GM23338 (cell line): ENCODE measurements around the gene ZNF664. TPM values are rescaled to one million over a fixed set of nuclear protein-coding genes. Genes with fewer than 3 reads are reported as not detected.

Experiments used
- ATAC-seq: fragments of 200-7000 bp; cut with Tn5 transposase; 3 replicates; pipeline ENCODE4 v1.9.1; 2020
- DNase-seq: peaks from one replicate; pipeline ENCODE4 v3.0.0-alpha.2; 2015; ENCODE audit warnings: low spot score
- H2AFZ ChIP-seq: fragments of 200-600 bp; sonication (generic); 2 replicates; pipeline ENCODE4 v1.8.0; 2016; ENCODE audit warnings: antibody characterized with exemption, mild to moderate bottlenecking, moderate library complexity
- H3F3A ChIP-seq: fragments of 200-600 bp; sonication (generic); replicated peaks from 2 replicates; pipeline ENCODE4 v1.8.0; 2017; ENCODE audit warnings: antibody characterized with exemption, mixed run types, low read depth
- H3K27ac ChIP-seq: fragments of 200-600 bp; sonication (generic); 2 replicates; pipeline ENCODE4 v1.6.1; 2016; ENCODE audit warnings: low read depth
- H3K27me3 ChIP-seq: fragments of 200-600 bp; sonication (generic); 2 replicates; pipeline ENCODE4 v1.8.0; 2016; ENCODE audit warnings: mild to moderate bottlenecking, mixed run types, moderate library complexity; ENCODE audit not compliant: insufficient read depth
- H3K36me3 ChIP-seq: fragments of 200-600 bp; sonication (generic); 2 replicates; pipeline ENCODE4 v1.8.0; 2016; ENCODE audit warnings: mild to moderate bottlenecking; ENCODE audit not compliant: insufficient read depth
- H3K4me1 ChIP-seq: fragments of 200-600 bp; sonication (generic); 2 replicates; pipeline ENCODE4 v1.8.0; 2016; ENCODE audit warnings: mild to moderate bottlenecking, moderate library complexity; ENCODE audit not compliant: insufficient read depth
- H3K4me2 ChIP-seq: fragments of 200-600 bp; sonication (generic); 2 replicates; pipeline ENCODE4 v1.7.1; 2017; ENCODE audit warnings: mixed run types
- H3K4me3 ChIP-seq: fragments of 200-600 bp; sonication (generic); 2 replicates; pipeline ENCODE4 v1.6.1; 2016; ENCODE audit warnings: mixed run types
- H3K79me2 ChIP-seq: fragments of 200-600 bp; sonication (generic); replicated peaks from 2 replicates; pipeline ENCODE4 v1.8.0; 2017; ENCODE audit warnings: mild to moderate bottlenecking; ENCODE audit not compliant: insufficient read depth
- H3K9me2 ChIP-seq: fragments of 200-600 bp; sonication (generic); 2 replicates; pipeline ENCODE4 v1.8.0; 2017; ENCODE audit not compliant: insufficient read depth
- H4K20me1 ChIP-seq: fragments of 200-600 bp; sonication (generic); replicated peaks from 2 replicates; pipeline ENCODE4 v1.8.0; 2017; ENCODE audit warnings: mild to moderate bottlenecking; ENCODE audit not compliant: insufficient read depth
- H3K27ac Mint-ChIP-seq: 2 replicates; pipeline ENCODE4 v1.8.0; 2020; ENCODE audit warnings: inconsistent platforms, mild to moderate bottlenecking, moderate library complexity, mixed read lengths
- H3K27me3 Mint-ChIP-seq: 3 replicates; pipeline ENCODE4 v1.8.0; 2022; ENCODE audit warnings: low read depth, mild to moderate bottlenecking, moderate library complexity, mixed read lengths, inconsistent platforms; ENCODE audit not compliant: insufficient read depth, poor library complexity
- H3K36me3 Mint-ChIP-seq: 3 replicates; pipeline ENCODE4 v1.8.0; 2021; ENCODE audit warnings: low read depth, mild to moderate bottlenecking, inconsistent platforms, moderate library complexity, mixed read lengths
- H3K4me1 Mint-ChIP-seq: 3 replicates; pipeline ENCODE4 v1.8.0; 2020; ENCODE audit warnings: mild to moderate bottlenecking, inconsistent platforms, mixed read lengths
- H3K4me3 Mint-ChIP-seq: 3 replicates; pipeline ENCODE4 v1.8.0; 2021; ENCODE audit warnings: moderate library complexity, mild to moderate bottlenecking, inconsistent platforms, mixed read lengths
- H3K9me3 Mint-ChIP-seq: 3 replicates; pipeline ENCODE4 v1.8.0; 2020; ENCODE audit warnings: moderate library complexity, mild to moderate bottlenecking, inconsistent platforms, mixed read lengths
- CREB1 ChIP-seq: fragments of 250-450 bp; sonication (Bioruptor Pico); IDR thresholded peaks from 2 replicates; pipeline ENCODE4 v1.5.0; 2020; ENCODE audit warnings: low read depth, mild to moderate bottlenecking, moderate library complexity
- EZH2 ChIP-seq: fragments of 200-600 bp; sonication (generic); IDR thresholded peaks from one replicate; pipeline ENCODE4 v1.8.0; 2017; ENCODE audit warnings: antibody characterized with exemption, mild to moderate bottlenecking, low read depth; ENCODE audit not compliant: unreplicated experiment
- EZH2phosphoT487 ChIP-seq: fragments of 200-600 bp; sonication (generic); IDR thresholded peaks from one replicate; pipeline ENCODE4 v1.8.1; 2018; ENCODE audit warnings: antibody characterized with exemption; ENCODE audit not compliant: unreplicated experiment
- JUNB ChIP-seq: IDR thresholded peaks from one replicate; pipeline ENCODE4 v1.6.1; 2016; ENCODE audit warnings: antibody characterized with exemption; ENCODE audit not compliant: unreplicated experiment
- NANOG ChIP-seq: IDR thresholded peaks from 2 replicates; pipeline ENCODE4 v1.6.1; 2016; ENCODE audit warnings: antibody characterized with exemption, borderline replicate concordance
- POLR2AphosphoS5 ChIP-seq: IDR thresholded peaks from 2 replicates; pipeline ENCODE4 v1.6.1; 2016; ENCODE audit warnings: antibody characterized with exemption, low read depth
- REST ChIP-seq: IDR thresholded peaks from one replicate; pipeline ENCODE4 v1.6.1; 2018; ENCODE audit warnings: antibody characterized with exemption; ENCODE audit not compliant: unreplicated experiment
- STAT1 ChIP-seq: IDR thresholded peaks from one replicate; pipeline ENCODE4 v1.6.1; 2016; ENCODE audit warnings: antibody characterized with exemption; ENCODE audit not compliant: unreplicated experiment
- ZNF114 ChIP-seq: fragments of 250-450 bp; sonication (Bioruptor Pico); IDR thresholded peaks from 2 replicates; pipeline ENCODE4 v1.5.0; 2020; ENCODE audit warnings: mild to moderate bottlenecking, moderate library complexity
- ZNF331 ChIP-seq: fragments of 250-450 bp; sonication (Bioruptor Pico); IDR thresholded peaks from 2 replicates; pipeline ENCODE4 v1.5.0; 2020; ENCODE audit warnings: low read depth, mild to moderate bottlenecking, moderate library complexity
- polyA plus RNA-seq: library from polyadenylated mRNA; unstranded; fragments of >200 nt; fragmentation: Nextera tagmentation; extraction: Ambion mirVana; gene quantifications from 2 replicates; pipeline ENCODE4 v1.2.1, GENCODE V29; 2016
- total RNA-seq: library from RNA; depleted of rRNA; stranded (reverse); fragments of >200 nt; shearing (Covaris generic); gene quantifications from 2 replicates; pipeline ENCODE4 v1.2.3, GENCODE V29; 2014

Gene ZNF664
- total and polyA plus RNA-seq, 2 experiments from 2014 or later = 8.1 to 35.2 TPM

GRCh38 chr12:123944696-123945095 lies 28.3 kb upstream of the ZNF664 start (continued):
- TF ChIP-seq EZH2phosphoT487 = no peak
- no peak for TF ChIP-seq ZNF331
- no peak for TF ChIP-seq REST
- no peak for TF ChIP-seq EZH2
- TF ChIP-seq POLR2AphosphoS5 = no peak
- TF ChIP-seq JUNB = no peak

GRCh38 chr12:123945287-123946151 lies 27.5 kb upstream of the ZNF664 start:
- H3K27ac ChIP-seq = no peak overlapping the region
- H3K4me3 ChIP-seq = no peak overlapping the region
- H3K9me2 ChIP-seq = no peaks in the 10 kb centered on the region
- Mint-ChIP-seq H3K9me3 (peaks cover 14% of the 10 kb centered on the region), H3K4me1 (no peaks in the 10 kb centered on the region; the same call in 2 of the 3 replicates), H3K4me3 (no peak overlapping the region), H3K36me3 (peaks cover 2% of the 10 kb centered on the region; the same call in 1 of the 3 replicates), H3K27ac (no peak overlapping the region), H3K27me3 (peaks cover 12% of the 10 kb centered on the region)
- DNase-seq (no peak), ATAC-seq (no peak)
- H3K4me1 ChIP-seq = no peaks in the 10 kb centered on the region
- H3K4me2 ChIP-seq = no peak overlapping the region
- H3K27me3 ChIP-seq = 0 out of 2 replicates have a peak, but pooled peaks cover 4% of the 10 kb centered on the region
- H3K79me2 ChIP-seq = no peaks in the 10 kb centered on the region
- TF ChIP-seq CREB1 (CRISPR knock-in tag) (no peak), ZNF114 (CRISPR knock-in tag) (no peak), NANOG (no peak)
- no peak overlapping the region for H2AFZ ChIP-seq
- no peaks in the 10 kb centered on the region for H4K20me1 ChIP-seq
- no peaks in the 10 kb centered on the region for H3F3A ChIP-seq
- no peaks in the 10 kb centered on the region; the same call in 1 of the 2 replicates for H3K36me3 ChIP-seq

DNA sequence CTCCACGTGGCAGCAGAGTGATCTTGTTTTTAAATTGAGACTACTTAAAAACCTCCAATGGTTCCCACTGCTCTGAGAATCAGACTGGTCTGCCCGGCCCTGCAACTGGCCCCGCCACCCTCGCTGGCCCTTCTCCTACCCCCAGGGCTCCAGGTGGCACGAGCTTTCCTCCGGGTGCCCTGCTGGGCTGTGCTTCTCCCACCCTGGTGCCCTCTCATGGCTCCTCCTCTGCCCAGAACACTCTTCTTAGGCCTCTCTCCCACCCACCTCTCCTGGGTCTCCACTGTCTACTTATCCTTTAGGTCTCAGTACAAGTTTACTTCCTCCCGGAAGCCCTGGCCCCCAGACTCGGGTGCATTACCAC lies 26.9 kb upstream of the ZNF664 start:
- Histone ChIP-seq H4K20me1 (no peaks in the 10 kb centered on the region), H3K79me2 (no peaks in the 10 kb centered on the region), H2AFZ (no peak overlapping the region), H3F3A (no peaks in the 10 kb centered on the region), H3K36me3 (no peaks in the 10 kb centered on the region; the same call in 1 of the 2 replicates), H3K27ac (no peak overlapping the region), H3K4me3 (no peak overlapping the region), H3K27me3 (peaks cover 8% of the 10 kb centered on the region; the same call in 1 of the 2 replicates), H3K4me2 (no peak overlapping the region), H3K4me1 (no peaks in the 10 kb centered on the region), H3K9me2 (no peaks in the 10 kb centered on the region)
- peaks cover 14% of the 10 kb centered on the region for H3K9me3 Mint-ChIP-seq
- H3K4me3 Mint-ChIP-seq = no peak overlapping the region
- H3K27ac Mint-ChIP-seq = no peak overlapping the region
- H3K4me1 Mint-ChIP-seq = no peaks in the 10 kb centered on the region; the same call in 2 of the 3 replicates
- peaks cover 12% of the 10 kb centered on the region for H3K27me3 Mint-ChIP-seq
- peaks cover 2% of the 10 kb centered on the region; the same call in 1 of the 3 replicates for H3K36me3 Mint-ChIP-seq
- no peak for DNase-seq
- ATAC-seq = no peak
- TF ChIP-seq EZH2phosphoT487 (no peak), STAT1 (no peak)
